A673 (cell line): Measurements from ENCODE around the gene ACVR1B. TPM values are rescaled to one million over a fixed set of nuclear protein-coding genes. Genes with fewer than 3 reads are reported as not detected.
A peak's percentile ranks its signal among the peaks of the same experiment; 100 is the strongest.

Source experiments
- BruUV-seq: library from RNA; stranded (reverse); fragments of 400-500 nt; replicated peaks from 2 replicates; lab custom pipeline; 2021; lab: Mats Ljungman, UMichigan
- CTCF ChIA-PET: fragments of 300-600 bp; sonication (Branson Sonifier 250); formaldehyde crosslinking; loops from one replicate; lab custom pipeline; 2022; ENCODE audit warnings: antibody characterized with exemption; lab: Charles Lee
- POLR2A ChIA-PET: fragments of 300-600 bp; sonication (Branson Sonifier 250); formaldehyde crosslinking; loops from one replicate; lab custom pipeline; 2022; ENCODE audit warnings: antibody characterized with exemption; ENCODE audit not compliant: low non-redundant PET; lab: Charles Lee
- DNase-seq: peaks from one replicate; pipeline ENCODE4 v3.0.0-alpha.2; 2015; ENCODE audit warnings: low spot score
- H3K27ac ChIP-seq: fragments of 200-600 bp; sonication (generic); 2 replicates; pipeline ENCODE4 v1.5.1; 2016; ENCODE audit warnings: mixed run types, low read depth, mild to moderate bottlenecking, mixed read lengths, antibody characterized with exemption, low read length; ENCODE audit not compliant: poor library complexity, severe bottlenecking
- H3K27me3 ChIP-seq: fragments of 200-600 bp; sonication (generic); replicated peaks from 2 replicates; pipeline ENCODE4 v1.6.1; 2017; ENCODE audit warnings: mixed run types, low read depth, mild to moderate bottlenecking, mixed read lengths, antibody characterized with exemption, low read length; ENCODE audit not compliant: insufficient read depth, poor library complexity
- H3K36me3 ChIP-seq: fragments of 200-600 bp; sonication (generic); 2 replicates; pipeline ENCODE4 v1.6.1; 2016; ENCODE audit warnings: mixed run types, mild to moderate bottlenecking, mixed read lengths, antibody characterized with exemption, low read length; ENCODE audit not compliant: insufficient read depth, poor library complexity, severe bottlenecking
- H3K4me1 ChIP-seq: fragments of 200-600 bp; sonication (generic); 2 replicates; pipeline ENCODE4 v1.6.1; 2017; ENCODE audit warnings: mixed run types, mild to moderate bottlenecking, mixed read lengths, antibody characterized with exemption, low read length; ENCODE audit not compliant: insufficient read depth, poor library complexity, severe bottlenecking
- H3K4me3 ChIP-seq: fragments of 200-600 bp; sonication (generic); 2 replicates; pipeline ENCODE4 v1.5.1; 2016; ENCODE audit warnings: low read depth, mixed run types, mild to moderate bottlenecking, mixed read lengths, low read length; ENCODE audit not compliant: poor library complexity, severe bottlenecking
- H3K9me3 ChIP-seq: fragments of 200-600 bp; sonication (generic); 2 replicates; pipeline ENCODE4 v1.6.1; 2016; ENCODE audit warnings: mixed run types, low read depth, mild to moderate bottlenecking, mixed read lengths, antibody characterized with exemption, low read length; ENCODE audit not compliant: poor library complexity, severe bottlenecking
- EZH2 ChIP-seq: fragments of 200-600 bp; sonication (generic); IDR thresholded peaks from 2 replicates; pipeline ENCODE4 v1.6.1; 2017; ENCODE audit warnings: borderline replicate concordance, low read depth, mild to moderate bottlenecking, mixed read lengths, antibody characterized with exemption, low read length; ENCODE audit not compliant: poor library complexity, severe bottlenecking
- intact Hi-C: fragments of 100-400 bp; cut with micrococcal nuclease; formaldehyde crosslinking; loops from one replicate; pipeline ENCODE4 v1.10.0; 2022; ENCODE audit not compliant: unreplicated experiment
- total RNA-seq: library from RNA; stranded (reverse); gene quantifications from 2 replicates; pipeline ENCODE4 v1.2.3, GENCODE V29; 2021
- TF ChIP-seq, protein P1 (sequence below): fragments of 300-800, 200-600 bp; sonication (generic); conservative IDR thresholded peaks from 2 replicates; pipeline ENCODE4 v1.5.1; 2017; ENCODE audit warnings: low read depth, mild to moderate bottlenecking, antibody characterized with exemption, low read length, moderate library complexity, mixed read lengths

The ACVR1B gene
- total RNA-seq, 1 experiment from 2014 or later = 27.4 TPM

- no TSS peak for BruUV-seq
- ChIA-PET POLR2A (no interaction called here), CTCF (interaction anchor here (0.7 kb wide), 1 partner anchor 57 kb away, joined by 7 read pairs; no protein-coding TSS in a partner anchor)
- TF ChIP-seq, protein P1, sequence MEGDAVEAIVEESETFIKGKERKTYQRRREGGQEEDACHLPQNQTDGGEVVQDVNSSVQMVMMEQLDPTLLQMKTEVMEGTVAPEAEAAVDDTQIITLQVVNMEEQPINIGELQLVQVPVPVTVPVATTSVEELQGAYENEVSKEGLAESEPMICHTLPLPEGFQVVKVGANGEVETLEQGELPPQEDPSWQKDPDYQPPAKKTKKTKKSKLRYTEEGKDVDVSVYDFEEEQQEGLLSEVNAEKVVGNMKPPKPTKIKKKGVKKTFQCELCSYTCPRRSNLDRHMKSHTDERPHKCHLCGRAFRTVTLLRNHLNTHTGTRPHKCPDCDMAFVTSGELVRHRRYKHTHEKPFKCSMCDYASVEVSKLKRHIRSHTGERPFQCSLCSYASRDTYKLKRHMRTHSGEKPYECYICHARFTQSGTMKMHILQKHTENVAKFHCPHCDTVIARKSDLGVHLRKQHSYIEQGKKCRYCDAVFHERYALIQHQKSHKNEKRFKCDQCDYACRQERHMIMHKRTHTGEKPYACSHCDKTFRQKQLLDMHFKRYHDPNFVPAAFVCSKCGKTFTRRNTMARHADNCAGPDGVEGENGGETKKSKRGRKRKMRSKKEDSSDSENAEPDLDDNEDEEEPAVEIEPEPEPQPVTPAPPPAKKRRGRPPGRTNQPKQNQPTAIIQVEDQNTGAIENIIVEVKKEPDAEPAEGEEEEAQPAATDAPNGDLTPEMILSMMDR = peak; percentile 45; the same call in 1 of the 2 replicates
- no peak for TF ChIP-seq EZH2
- Histone ChIP-seq H3K27ac (no peak overlapping the region), H3K9me3 (no peaks in the 10 kb centered on the region), H3K4me3 (no peak overlapping the region), H3K27me3 (no peaks in the 10 kb centered on the region), H3K36me3 (no peaks in the 10 kb centered on the region), H3K4me1 (peaks cover 18% of the 10 kb centered on the region)
- DNase-seq = no peak
- intact Hi-C loops = no loop called here
These were observed 38.1 kb upstream of the ACVR1B start for GRCh38 chr12:51913071-51914033.

DNA sequence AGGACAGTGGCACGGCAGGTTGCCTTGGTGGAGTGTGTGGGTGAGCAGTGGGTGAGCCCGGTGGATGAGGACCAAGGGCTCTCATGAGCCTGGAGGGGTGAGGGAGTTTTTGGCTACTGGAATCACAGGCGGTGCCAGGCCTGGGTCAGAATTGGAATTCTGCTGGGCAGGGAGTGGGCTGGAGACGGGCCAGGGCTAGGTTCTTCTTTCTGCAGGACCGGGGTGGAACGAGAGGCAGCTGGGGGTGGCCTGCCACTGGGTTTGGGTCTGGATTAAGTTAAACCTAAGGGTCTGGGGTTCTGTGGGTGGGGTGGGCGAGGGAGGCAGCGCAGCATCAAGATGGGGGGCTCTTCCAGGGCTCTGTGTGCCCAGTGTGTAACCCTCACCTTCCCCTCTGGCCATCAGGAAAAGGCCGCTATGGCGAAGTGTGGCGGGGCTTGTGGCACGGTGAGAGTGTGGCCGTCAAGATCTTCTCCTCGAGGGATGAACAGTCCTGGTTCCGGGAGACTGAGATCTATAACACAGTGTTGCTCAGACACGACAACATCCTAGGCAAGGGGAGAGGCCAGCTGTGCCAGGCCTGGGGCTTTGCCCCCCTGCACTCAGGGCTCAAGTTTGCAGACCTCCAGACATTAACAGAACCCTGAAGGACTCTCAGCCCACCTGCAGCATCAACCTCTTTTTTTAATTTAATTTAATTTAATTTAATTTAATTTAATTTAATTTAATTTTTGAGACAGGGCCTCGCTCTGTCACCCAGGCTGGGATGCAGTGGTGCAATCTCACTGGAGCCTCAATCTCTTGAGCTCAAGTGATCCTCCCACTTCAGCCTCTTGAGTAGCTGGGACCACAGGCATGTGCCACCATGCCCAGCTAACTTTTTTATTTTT, 37.2 kb upstream of the ACVR1B start:
- BruUV-seq = no TSS peak
- intact Hi-C loops = no loop called here
- POLR2A ChIA-PET = no interaction called here

More for the DNA sequence above, 37.2 kb upstream of the ACVR1B start:
- H3K9me3 ChIP-seq = no peaks in the 10 kb centered on the region
- CTCF ChIA-PET = no interaction called here
- H3K27ac ChIP-seq = no peak overlapping the region
- TF ChIP-seq EZH2 = no peak
- TF ChIP-seq, protein P1 = no peak
- H3K27me3 ChIP-seq = no peaks in the 10 kb centered on the region
- DNase-seq = no peak
- H3K4me1 ChIP-seq = peaks cover 18% of the 10 kb centered on the region
- no peak overlapping the region for H3K4me3 ChIP-seq
- H3K36me3 ChIP-seq = no peaks in the 10 kb centered on the region
